ENCODE results near the gene TARDBP. TPM values are rescaled to one million over a fixed set of nuclear protein-coding genes. Genes with fewer than 3 reads are reported as not detected.

The TARDBP gene
- total RNA-seq, 1 experiment from 2014 or later = 207 TPM

- Histone ChIP-seq H4K91ac (ENCODE audit: insufficient read length, low read depth, low read length) (no peak overlapping the region), H3K14ac (ENCODE audit: insufficient read depth, low read length) (no peak overlapping the region), H3K23ac (ENCODE audit: insufficient read length, low read depth, low read length) (no peak overlapping the region), H3K27ac (ENCODE audit: insufficient read length, low read depth, low read length) (no peak overlapping the region), H2BK20ac (ENCODE audit: low read depth, low read length, poor library complexity, severe bottlenecking) (no peak overlapping the region), H4K8ac (replicated peaks; ENCODE audit: insufficient read length, low read depth, low read length) (no peak overlapping the region), H3K79me2 (ENCODE audit: insufficient read depth, low read length) (peaks cover 2% of the 10 kb centered on the region; the same call in 1 of the 2 replicates), H3K27me3 (ENCODE audit: insufficient read depth, low read length) (no peaks in the 10 kb centered on the region; the same call in 1 of the 2 replicates), H4K20me1 (ENCODE audit: control insufficient read depth, insufficient read depth, insufficient read length) (no peaks in the 10 kb centered on the region), H3K4me1 (ENCODE audit: insufficient read depth, low read length) (no peaks in the 10 kb centered on the region), H2BK12ac (ENCODE audit: insufficient read length, low read depth, low read length) (no peak overlapping the region), H3K9ac (ENCODE audit: extremely low read depth, insufficient read length, low read length) (peak overlapping the region; percentile 15), H3T11ph (ENCODE audit: low read length) (no peak overlapping the region), H3K56ac (ENCODE audit: insufficient read length, low read depth, low read length) (no peak overlapping the region), H2AFZ (ENCODE audit: low read length) (no peak overlapping the region), H2BK15ac (ENCODE audit: low read depth, low read length) (no peak overlapping the region), H2BK120ac (ENCODE audit: low read depth, low read length, poor library complexity, severe bottlenecking) (no peak overlapping the region), H3K4me2 (ENCODE audit: insufficient read depth, insufficient read length, low read length) (peak overlapping the region; percentile 56), H3K79me1 (ENCODE audit: insufficient read depth, low read depth, low read length, poor library complexity, severe bottlenecking) (no peaks in the 10 kb centered on the region), H3K18ac (ENCODE audit: insufficient read length, low read depth, low read length) (no peak overlapping the region), H3K23me2 (ENCODE audit: insufficient read length, low read depth, low read length, poor library complexity, severe bottlenecking) (peaks cover 7% of the 10 kb centered on the region), H2BK5ac (ENCODE audit: insufficient read length, low read length) (no peak overlapping the region), H3K9me3 (ENCODE audit: control insufficient read depth, low read depth, low read length) (no peaks in the 10 kb centered on the region), H3K4ac (ENCODE audit: low read depth, low read length) (no peak overlapping the region), H4K5ac (ENCODE audit: insufficient read length, low read depth, low read length) (no peak overlapping the region), H2AK5ac (ENCODE audit: insufficient read length, low read length) (no peak overlapping the region)
- TF ChIP-seq CTCF (conservative IDR thresholded peaks at IDR 0.05) = no peak
- H3K27ac Mint-ChIP-seq = peak overlapping the region in 1 of 3 experiments; percentile 48; a peak in 2 of 7 replicates
- peaks cover 26 to 67% (median 37%) of the 10 kb centered on the region in 3 experiments for H3K36me3 Mint-ChIP-seq (ENCODE audit: insufficient read depth in 1 of 3, low read depth in 3 of 3)
- peaks cover 13 to 19% of the 10 kb centered on the region in 2 experiments for H3K4me1 Mint-ChIP-seq
- WGBS (ENCODE audit: extremely low coverage, insufficient read length, low lambda C conversion rate) = no CpG with 5 or more reads among the region's 28 CpGs
- no peaks in the 10 kb centered on the region for H3K27me3 Mint-ChIP-seq (ENCODE audit: low read depth)
- H3K4me3 Mint-ChIP-seq = peak overlapping the region; percentile 88 to 91
- no peaks in the 10 kb centered on the region for H3K9me3 Mint-ChIP-seq
- DNase-seq = no peak
These were observed 46.2 kb downstream of the TARDBP start for GRCh38 chr1:11058595-11059154.

Measured in H9 (cell line).